HFF-Myc (cell line): ENCODE measurements around the gene ECHDC1.
A peak's percentile ranks its signal among the peaks of the same experiment; 100 is the strongest.

Experiments
- DNase-seq: peaks from one replicate; pipeline ENCODE4 v3.0.0-alpha.2; 2011; ENCODE audit warnings: low read depth; ENCODE audit errors: extremely low read depth
- H3K4me3 ChIP-seq: replicated peaks from 2 replicates; pipeline ENCODE4 v1.5.1; 2011; ENCODE audit warnings: low read depth, mild to moderate bottlenecking, control low read depth, low read length
- TF ChIP-seq, protein P1 (sequence below): IDR thresholded peaks from 2 replicates; pipeline ENCODE4 v1.5.1; 2012; ENCODE audit warnings: mild to moderate bottlenecking, low read depth, low read length, control low read depth; ENCODE audit errors: missing control alignments

ECHDC1 gene

DNA sequence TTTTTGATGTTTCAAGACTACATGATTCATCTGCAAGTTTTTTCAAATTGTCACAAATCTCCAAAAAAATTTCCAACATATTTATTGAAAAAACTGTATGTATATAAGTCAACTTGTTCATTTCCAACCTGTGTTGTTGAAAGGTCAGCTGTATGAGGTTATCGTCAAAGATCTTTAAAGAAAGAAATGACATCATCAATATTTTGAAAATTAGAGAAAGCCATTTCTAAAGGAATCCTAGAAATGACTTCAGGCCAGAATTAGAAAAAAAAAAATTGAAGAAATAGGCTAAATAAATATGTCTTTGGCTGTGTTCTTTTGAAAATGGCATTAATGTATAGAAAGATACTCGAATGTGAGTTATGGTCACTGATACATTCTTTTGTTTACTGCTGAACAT is 69.9 kb downstream of the ECHDC1 start:
- no peak for DNase-seq
- no peak overlapping the region for H3K4me3 ChIP-seq
- TF ChIP-seq, protein P1, sequence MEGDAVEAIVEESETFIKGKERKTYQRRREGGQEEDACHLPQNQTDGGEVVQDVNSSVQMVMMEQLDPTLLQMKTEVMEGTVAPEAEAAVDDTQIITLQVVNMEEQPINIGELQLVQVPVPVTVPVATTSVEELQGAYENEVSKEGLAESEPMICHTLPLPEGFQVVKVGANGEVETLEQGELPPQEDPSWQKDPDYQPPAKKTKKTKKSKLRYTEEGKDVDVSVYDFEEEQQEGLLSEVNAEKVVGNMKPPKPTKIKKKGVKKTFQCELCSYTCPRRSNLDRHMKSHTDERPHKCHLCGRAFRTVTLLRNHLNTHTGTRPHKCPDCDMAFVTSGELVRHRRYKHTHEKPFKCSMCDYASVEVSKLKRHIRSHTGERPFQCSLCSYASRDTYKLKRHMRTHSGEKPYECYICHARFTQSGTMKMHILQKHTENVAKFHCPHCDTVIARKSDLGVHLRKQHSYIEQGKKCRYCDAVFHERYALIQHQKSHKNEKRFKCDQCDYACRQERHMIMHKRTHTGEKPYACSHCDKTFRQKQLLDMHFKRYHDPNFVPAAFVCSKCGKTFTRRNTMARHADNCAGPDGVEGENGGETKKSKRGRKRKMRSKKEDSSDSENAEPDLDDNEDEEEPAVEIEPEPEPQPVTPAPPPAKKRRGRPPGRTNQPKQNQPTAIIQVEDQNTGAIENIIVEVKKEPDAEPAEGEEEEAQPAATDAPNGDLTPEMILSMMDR = no peak

DNA sequence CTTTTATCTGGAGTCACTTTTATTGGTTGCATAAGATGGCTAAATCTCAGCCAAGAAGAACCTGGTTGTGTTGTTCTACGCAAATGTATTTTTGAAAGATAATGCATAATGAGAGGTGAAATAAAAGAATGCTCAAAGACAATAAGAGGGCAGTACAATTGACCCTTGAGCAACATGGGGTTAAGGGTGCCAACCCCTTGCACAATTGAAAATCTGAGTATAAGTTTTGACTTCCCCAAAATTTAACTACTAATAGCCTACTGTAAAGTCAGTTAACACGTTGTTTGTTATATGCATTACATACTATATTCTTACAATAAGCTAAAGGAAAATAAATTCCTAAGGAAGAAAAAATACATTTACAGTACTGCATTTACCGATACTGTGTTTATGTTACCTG is 70.8 kb downstream of the ECHDC1 start:
- TF ChIP-seq, protein P1 = no peak
- no peak for DNase-seq
- no peak overlapping the region for H3K4me3 ChIP-seq

DNA sequence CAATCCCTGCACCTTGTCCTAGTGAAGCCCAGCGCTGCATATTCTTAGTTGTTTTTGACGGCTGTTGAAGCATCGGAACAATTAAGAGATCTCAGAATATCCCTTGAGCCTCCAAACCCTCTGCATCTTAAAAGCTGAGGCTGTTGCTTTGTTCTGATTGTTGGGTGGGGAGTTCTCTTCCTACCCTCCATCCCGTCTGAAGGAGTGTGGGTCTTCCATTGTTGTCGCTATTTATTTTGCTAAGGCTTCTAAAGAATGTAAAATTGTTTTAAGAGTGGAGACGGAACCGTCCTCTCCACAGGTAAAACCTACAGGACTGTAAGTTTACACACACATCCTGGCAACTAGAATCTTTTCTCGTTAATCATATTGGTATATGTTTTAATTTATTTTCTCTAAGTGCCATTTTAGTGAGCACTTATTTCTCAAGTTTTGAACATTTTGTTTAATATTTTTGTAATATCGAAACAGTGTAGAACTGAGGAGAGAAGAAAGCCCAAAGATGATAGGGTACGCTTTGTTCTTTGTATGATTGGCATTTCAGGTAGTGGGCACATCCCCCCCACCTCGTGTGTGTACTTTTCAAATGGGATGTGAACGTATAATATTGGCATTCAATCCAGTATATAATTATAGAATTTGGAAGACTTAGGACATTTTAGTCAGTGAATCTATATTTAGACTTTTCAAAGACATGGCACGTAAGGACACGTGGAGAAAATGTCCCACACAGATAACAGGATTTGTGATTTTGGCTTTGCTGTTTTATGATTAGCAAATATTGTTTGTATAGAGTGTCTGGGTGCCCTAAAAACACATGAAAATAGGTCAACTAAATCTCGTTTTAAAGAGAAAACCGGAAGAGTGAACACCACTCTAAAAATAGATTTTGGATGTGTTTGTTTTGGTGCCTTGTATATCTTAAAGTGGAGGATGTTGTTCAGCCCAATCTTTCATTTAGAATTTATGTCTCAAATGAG is 75.5 kb downstream of the ECHDC1 start:
- DNase-seq = no peak
- TF ChIP-seq, protein P1 = no peak
- H3K4me3 ChIP-seq = peak overlapping the region; percentile 86

DNA sequence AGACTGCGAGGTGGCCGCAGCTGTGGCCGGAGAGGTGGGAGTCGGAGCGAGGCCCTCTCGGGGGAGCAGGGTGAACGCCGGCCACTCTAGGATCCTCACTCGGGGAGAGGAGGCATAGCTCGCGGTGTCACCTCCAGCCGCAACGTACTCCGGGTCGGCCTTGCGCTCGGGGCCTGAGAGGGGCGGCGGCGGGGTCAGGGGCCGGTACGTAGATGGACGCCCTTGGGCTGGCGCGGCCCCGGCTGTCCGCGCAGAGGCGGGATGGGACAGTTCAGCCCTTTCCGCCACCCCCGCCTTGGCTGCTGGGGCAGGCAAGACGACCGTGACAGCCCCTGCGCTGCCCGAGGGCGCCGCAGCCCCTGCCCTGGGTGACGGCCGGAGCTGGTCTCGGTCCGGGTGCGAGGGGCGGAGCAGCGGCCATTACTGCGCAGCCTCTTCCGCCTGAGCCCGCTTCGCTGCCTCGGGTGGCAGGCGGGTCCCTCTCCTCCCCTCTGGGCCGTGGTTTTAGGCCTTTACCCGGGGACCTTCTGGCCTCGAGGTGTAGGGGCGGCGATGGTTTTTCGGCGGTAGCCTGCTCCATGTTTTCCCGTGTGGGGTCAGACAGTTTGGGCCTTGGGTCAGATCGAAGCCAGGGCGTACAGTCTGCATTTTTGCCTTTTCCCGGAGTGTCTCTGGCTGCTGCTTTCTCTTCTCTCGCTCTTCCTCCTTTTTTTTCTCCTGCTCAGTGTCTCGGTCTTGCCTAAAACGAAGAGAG is 76.3 kb downstream of the ECHDC1 start:
- H3K4me3 ChIP-seq = peak overlapping the region; percentile 86
- TF ChIP-seq, protein P1 = no peak
- no peak for DNase-seq

DNA sequence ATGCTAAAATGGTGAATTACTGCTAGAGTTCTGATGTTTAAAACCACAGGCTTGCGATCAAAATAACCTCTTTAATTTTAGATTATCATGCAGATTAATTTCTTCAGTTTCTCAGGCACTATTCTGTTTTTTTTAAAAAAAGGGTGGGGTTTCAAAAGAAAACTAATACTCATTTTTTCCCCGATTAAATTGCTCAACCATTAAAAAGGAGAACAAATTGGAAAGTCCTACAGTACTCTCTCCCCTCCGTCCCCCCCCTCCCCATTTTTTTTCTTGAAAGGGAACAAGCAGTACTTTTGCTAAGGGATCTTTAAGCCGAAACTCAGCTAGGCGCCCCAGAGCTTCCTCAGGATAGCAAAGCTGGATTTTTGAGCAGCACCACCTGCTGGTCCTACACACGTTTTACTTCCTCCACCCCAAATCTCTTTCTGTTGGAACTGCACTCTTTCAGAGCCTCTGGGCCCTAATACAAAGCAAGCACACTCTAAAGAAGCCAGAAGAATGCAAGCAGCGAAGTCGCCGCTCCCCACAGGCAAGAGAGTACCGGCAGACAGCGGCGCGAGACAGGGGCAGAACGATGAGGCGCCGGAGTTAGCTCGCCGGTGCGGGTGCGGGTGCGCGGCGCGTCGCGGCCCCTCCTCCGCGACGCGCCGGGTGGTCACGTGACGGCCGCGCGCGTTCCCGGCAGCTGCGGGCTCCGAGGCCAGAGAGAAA is 77.1 kb downstream of the ECHDC1 start, which contains the start of gene RNF146:
Gene RNF146, plus strand, starts transcription at position 687 of the 714 bp plus-strand sequence. CDS start 13,475 bp downstream, outside the sequence.
- peak; percentile 76 for DNase-seq
- TF ChIP-seq, protein P1 = peak; percentile 74
- peak within 1 kb of the TSS; percentile 86 for H3K4me3 ChIP-seq

DNA sequence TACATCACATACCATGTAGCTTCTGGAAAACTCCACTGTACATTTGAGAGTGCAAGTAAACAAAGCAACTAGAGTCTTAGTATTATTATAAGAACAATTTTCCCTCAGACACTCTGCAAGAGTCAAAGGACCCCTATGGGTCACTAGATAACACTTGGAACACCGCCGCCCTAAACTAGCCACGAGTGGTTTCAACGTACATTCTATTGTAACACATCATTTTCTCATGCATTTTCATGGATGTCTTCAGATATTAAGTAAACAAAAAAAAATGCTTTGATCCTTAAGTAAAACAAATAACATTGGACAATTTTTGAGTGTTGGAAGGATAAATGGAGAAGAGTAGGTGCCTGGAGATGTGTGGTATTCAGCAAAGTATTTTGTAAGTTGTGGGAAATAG is 79.9 kb downstream of the ECHDC1 start:
- TF ChIP-seq, protein P1 = no peak
- H3K4me3 ChIP-seq = no peak overlapping the region
- no peak for DNase-seq
